HG02870 (cell line): ENCODE results near the gene DSC2.
"Not testable (repeated sequence)": the region's sequence is repeated elsewhere in the genome, so short reads cannot be mapped to it uniquely, and the experiment has no call there.

Experiments
- ATAC-seq: cut with Tn5 transposase; IDR thresholded peaks from one replicate; pipeline ENCODE4 v1.9.1; 2021; ENCODE audit warnings: mild to moderate bottlenecking, moderate library complexity; ENCODE audit not compliant: unreplicated experiment

Gene DSC2

GRCh38 chr18:31045599-31045998, 56.6 kb downstream of the DSC2 start:
- ATAC-seq = no peak

GRCh38 chr18:31044926-31045325, 57.3 kb downstream of the DSC2 start:
- ATAC-seq = no peak

GRCh38 chr18:31043709-31044108, 58.5 kb downstream of the DSC2 start:
- no peak for ATAC-seq

GRCh38 chr18:31042406-31043181, 59.6 kb downstream of the DSC2 start, which contains the start of gene DSC3:
Gene DSC3, minus strand, starts transcription at chr18:31042742. Its CDS starts 82 bp downstream, at chr18:31042660.
- ATAC-seq = no peak

- ATAC-seq = no peak
These were observed 60.2 kb downstream of the DSC2 start for GRCh38 chr18:31042084-31042405.

GRCh38 chr18:31041271-31042083, 60.7 kb downstream of the DSC2 start:
- no peak for ATAC-seq

- no peak for ATAC-seq
These were observed 61.4 kb downstream of the DSC2 start for GRCh38 chr18:31040686-31041270.

GRCh38 chr18:31039426-31039825, 62.8 kb downstream of the DSC2 start:
- ATAC-seq = no peak

GRCh38 chr18:31037686-31038085, 64.5 kb downstream of the DSC2 start:
- not testable (repeated sequence) for ATAC-seq

GRCh38 chr18:31034541-31034940, 67.7 kb downstream of the DSC2 start:
- no peak for ATAC-seq

- ATAC-seq = no peak
These were observed 71.5 kb downstream of the DSC2 start for GRCh38 chr18:31030574-31031278.

GRCh38 chr18:31015715-31016434, 86.3 kb downstream of the DSC2 start:
- ATAC-seq = no peak

GRCh38 chr18:31011455-31011854, 90.8 kb downstream of the DSC2 start:
- ATAC-seq = not testable (repeated sequence)

GRCh38 chr18:31010601-31011000, 91.6 kb downstream of the DSC2 start:
- no peak for ATAC-seq
